Left lung (tissue), 10 donors: ENCODE data around the gene C2. TPM values are rescaled to one million over a fixed set of nuclear protein-coding genes. Genes with fewer than 3 reads are reported as not detected.

Experiments
- ATAC-seq: fragments of 200-7000 bp; cut with Tn5 transposase; one replicate; pipeline ENCODE4 v1.9.1; 2020; ENCODE audit warnings: moderate library complexity
- DNase-seq, 4 donors: peaks; one replicate each; pipeline ENCODE4 v3.0.0-alpha.2; 2013 to 2020
- H3K27ac ChIP-seq, 2 donors: fragments of 200-600 bp; sonication (generic) in 1 of 2; one replicate each; pipeline versions ENCODE4 v1.5.0 to v1.8.0; 2020 to 2021
- H3K27me3 ChIP-seq, 2 donors: fragments of 200-600 bp; sonication (generic) in 1 of 2; one replicate each; pipeline versions ENCODE4 v1.5.0 to v1.8.0; 2020 to 2021
- H3K36me3 ChIP-seq, 2 donors: fragments of 200-600 bp; sonication (generic) in 1 of 2; one replicate each; pipeline versions ENCODE4 v1.5.0 to v1.8.0; 2020 to 2021
- H3K4me1 ChIP-seq, 2 donors: fragments of 200-600 bp; one replicate each; pipeline ENCODE4 v1.8.0; 2021
- H3K4me3 ChIP-seq, 2 donors: fragments of 200-600 bp; sonication (generic) in 1 of 2; one replicate each; pipeline versions ENCODE4 v1.5.0 to v1.8.0; 2020 to 2021; ENCODE audit warnings: mild to moderate bottlenecking in 1 of 2
- H3K9me3 ChIP-seq, 2 donors: fragments of 200-600 bp; sonication (generic) in 1 of 2; one replicate each; pipeline versions ENCODE4 v1.5.0 to v1.8.0; 2020 to 2021
- intact Hi-C, 2 donors: fragments of 100-400 bp; cut with DNase I; formaldehyde crosslinking; loops; one replicate each; pipeline versions ENCODE4 v1.11.2 to v1.14.2; 2022
- polyA plus RNA-seq, 6 donors: library from polyadenylated mRNA; unstranded; fragments of 120-200 nt; gene quantifications; one replicate each; pipeline ENCODE4 v1.2.1, GENCODE V29; 2013; ENCODE audit not compliant: insufficient read length in 6 of 6
- total RNA-seq, 2 donors: library from RNA; stranded (reverse); fragmentation: NEBNext Ultra II Directional; extraction: Animal tissue kit (Norgen Biotek cat#: 25700); gene quantifications; one replicate each; pipeline ENCODE4 v1.2.1, GENCODE V29; 2021
- TF ChIP-seq, protein P1 (sequence below), 2 donors: fragments of 200-600 bp; sonication (generic) in 1 of 2; IDR thresholded peaks; one replicate each; pipeline versions ENCODE4 v1.5.0 to v1.8.0; 2021; ENCODE audit warnings: antibody characterized with exemption in 2 of 2
- donor health status: DM: no; HTN: yes; CAD: no.
- donor health status: DM: no; HTN: no; CAD: no.

Gene C2
- total and polyA plus RNA-seq, 8 donors = 3.3 to 192 (median 5.2) TPM

DNA sequence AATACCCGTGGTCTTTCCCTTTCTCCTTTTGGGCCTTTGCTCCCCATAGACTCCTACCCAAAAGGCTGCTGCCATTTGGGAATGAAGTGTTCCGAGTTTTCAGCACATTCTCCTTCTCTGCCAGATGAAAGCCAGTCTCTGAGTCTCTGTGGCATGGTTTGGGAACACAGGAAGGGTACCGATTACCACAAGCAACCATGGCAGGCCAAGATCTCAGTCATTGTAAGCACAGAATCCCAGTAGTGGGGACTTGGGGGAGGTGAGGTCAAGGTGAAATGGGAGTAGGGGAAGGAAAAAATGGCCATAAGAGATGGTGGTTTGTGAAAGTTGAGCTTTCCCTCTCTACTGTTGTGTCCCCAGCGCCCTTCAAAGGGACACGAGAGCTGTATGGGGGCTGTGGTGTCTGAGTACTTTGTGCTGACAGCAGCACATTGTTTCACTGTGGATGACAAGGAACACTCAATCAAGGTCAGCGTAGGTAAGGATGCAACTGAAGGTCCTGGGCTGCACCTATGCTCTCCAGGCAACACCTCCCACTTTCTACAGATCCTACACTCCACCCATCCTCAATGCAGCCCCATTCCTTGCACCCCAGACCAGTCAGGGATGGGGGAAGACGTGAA lies 22.5 kb downstream of the C2 start:
- DNase-seq (no peak), ATAC-seq (no peak)
- H3K4me1 ChIP-seq = peaks cover 10 to 18% of the 10 kb centered on the region in 2 donors
- no peak overlapping the region for H3K4me3 ChIP-seq
- H3K36me3 ChIP-seq = peaks cover 0 to 67% of the 10 kb centered on the region in 2 donors
- intact Hi-C loops = loop anchor here in 1 of 2 donors (10.0 kb wide), 1 partner anchor 275 kb away; no protein-coding TSS in a partner anchor
- H3K9me3 ChIP-seq = no peaks in the 10 kb centered on the region
- no peak overlapping the region for H3K27ac ChIP-seq
- TF ChIP-seq, protein P1, sequence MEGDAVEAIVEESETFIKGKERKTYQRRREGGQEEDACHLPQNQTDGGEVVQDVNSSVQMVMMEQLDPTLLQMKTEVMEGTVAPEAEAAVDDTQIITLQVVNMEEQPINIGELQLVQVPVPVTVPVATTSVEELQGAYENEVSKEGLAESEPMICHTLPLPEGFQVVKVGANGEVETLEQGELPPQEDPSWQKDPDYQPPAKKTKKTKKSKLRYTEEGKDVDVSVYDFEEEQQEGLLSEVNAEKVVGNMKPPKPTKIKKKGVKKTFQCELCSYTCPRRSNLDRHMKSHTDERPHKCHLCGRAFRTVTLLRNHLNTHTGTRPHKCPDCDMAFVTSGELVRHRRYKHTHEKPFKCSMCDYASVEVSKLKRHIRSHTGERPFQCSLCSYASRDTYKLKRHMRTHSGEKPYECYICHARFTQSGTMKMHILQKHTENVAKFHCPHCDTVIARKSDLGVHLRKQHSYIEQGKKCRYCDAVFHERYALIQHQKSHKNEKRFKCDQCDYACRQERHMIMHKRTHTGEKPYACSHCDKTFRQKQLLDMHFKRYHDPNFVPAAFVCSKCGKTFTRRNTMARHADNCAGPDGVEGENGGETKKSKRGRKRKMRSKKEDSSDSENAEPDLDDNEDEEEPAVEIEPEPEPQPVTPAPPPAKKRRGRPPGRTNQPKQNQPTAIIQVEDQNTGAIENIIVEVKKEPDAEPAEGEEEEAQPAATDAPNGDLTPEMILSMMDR (IDR thresholded peaks at IDR 0.05) = no peak
- no peaks in the 10 kb centered on the region for H3K27me3 ChIP-seq

DNA sequence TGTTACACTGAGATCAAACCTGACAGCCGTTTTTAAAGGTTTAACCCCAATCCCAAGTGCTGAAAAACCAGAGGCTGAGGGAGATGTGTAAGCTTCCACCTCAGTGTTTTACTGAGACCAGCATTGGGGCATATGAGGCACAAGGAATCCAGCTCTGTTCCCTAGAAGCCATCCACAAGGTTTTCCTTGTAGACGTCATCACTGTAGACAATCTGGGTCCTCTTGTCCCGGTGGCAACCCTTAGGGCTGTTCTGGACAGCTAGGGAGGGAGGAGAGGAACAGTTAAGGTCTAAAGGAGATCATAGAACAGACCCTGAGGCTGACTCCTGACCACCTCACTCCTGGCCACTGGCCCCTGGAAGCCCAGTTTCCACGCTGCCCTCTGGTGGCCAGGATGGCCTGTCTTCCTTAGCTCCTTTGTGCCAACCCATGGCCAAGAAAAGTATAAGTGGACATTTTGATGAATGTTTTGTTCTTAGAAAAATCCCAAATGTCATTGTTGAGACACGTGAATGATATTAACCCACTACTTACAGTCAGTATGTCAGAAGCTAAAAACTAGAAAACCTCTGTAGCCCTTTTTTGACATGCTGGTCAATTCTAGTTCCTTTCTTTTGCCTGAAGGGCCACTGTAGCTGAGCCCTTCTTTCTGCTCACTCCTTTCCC lies 24.8 kb downstream of the C2 start:
- no peak overlapping the region for H3K27ac ChIP-seq
- H3K4me3 ChIP-seq = no peak overlapping the region
- no peaks in the 10 kb centered on the region for H3K9me3 ChIP-seq
- TF ChIP-seq, protein P1 (IDR thresholded peaks at IDR 0.05) = peak; percentile 73 to 78
- peaks cover 0 to 84% of the 10 kb centered on the region in 2 donors for H3K36me3 ChIP-seq
- intact Hi-C loops = loop anchor here in 1 of 2 donors (10.0 kb wide), 1 partner anchor 277 kb away; no protein-coding TSS in a partner anchor
- H3K27me3 ChIP-seq = no peaks in the 10 kb centered on the region
- peaks cover 0 to 6% of the 10 kb centered on the region in 2 donors for H3K4me1 ChIP-seq
- ATAC-seq (peak; percentile 88), DNase-seq (peak; percentile 14 to 87 (median 52))

DNA sequence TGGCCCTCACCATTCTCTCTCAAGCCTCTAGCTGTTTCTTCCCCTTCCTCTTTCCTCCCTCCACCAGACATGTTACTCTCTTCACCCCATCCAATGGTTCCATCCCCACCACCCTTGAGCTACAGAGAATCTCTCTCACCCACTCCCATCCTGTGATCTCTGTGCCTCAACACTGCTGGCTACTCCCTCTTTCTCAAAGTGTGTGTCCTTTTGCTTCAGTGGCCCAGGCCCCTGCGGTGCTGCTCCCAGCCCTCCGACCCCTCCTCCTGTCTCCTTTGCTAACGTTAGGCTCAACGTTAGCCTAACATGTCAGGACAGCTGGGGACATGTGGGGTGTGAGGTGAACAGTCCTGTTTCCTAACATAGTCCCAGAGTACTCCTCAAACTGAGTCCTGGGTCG lies 25.4 kb downstream of the C2 start:
- Histone ChIP-seq H3K4me3 (no peak overlapping the region), H3K27me3 (no peaks in the 10 kb centered on the region), H3K27ac (no peak overlapping the region), H3K9me3 (no peaks in the 10 kb centered on the region), H3K36me3 (peaks cover 0 to 82% of the 10 kb centered on the region in 2 donors), H3K4me1 (peaks cover 3 to 12% of the 10 kb centered on the region in 2 donors)
- peak in 1 of 4 donors; percentile 25 for DNase-seq
- TF ChIP-seq, protein P1 (IDR thresholded peaks at IDR 0.05) = no peak
- intact Hi-C loops = loop anchor here in 1 of 2 donors (10.0 kb wide), 1 partner anchor 278 kb away; no protein-coding TSS in a partner anchor
- ATAC-seq = no peak

DNA sequence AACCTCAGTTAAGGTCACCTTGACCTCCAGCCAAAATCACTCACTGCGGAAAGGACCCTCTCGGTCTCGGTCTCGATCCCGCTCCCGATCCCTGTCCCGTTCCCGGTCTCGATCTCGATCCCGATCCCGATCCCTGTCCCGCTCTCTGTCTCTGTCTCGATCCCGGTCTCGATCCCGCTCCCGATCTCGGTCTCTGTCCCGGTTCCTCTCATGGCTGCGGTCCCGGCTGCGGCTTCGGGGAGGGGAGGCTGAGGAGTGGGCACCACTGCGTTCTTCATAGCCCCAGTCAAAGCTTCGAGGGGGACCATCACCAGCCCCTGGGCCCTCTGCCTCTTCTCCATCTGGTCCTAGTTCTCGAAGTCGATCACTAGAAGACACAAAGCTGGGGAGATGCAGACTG lies 27.0 kb downstream of the C2 start:
- TF ChIP-seq, protein P1 (IDR thresholded peaks at IDR 0.05) = no peak
- H3K4me3 ChIP-seq = no peak overlapping the region
- ATAC-seq (no peak), DNase-seq (peak in 1 of 4 donors; percentile 65)
- intact Hi-C loops = loop anchor here in 1 of 2 donors (10.0 kb wide), 1 partner anchor 280 kb away; no protein-coding TSS in a partner anchor
- H3K9me3 ChIP-seq = no peaks in the 10 kb centered on the region
- no peak overlapping the region for H3K27ac ChIP-seq
- peaks cover 0 to 74% of the 10 kb centered on the region in 2 donors for H3K36me3 ChIP-seq
- peaks cover 9 to 22% of the 10 kb centered on the region in 2 donors for H3K4me1 ChIP-seq
- no peaks in the 10 kb centered on the region for H3K27me3 ChIP-seq

DNA sequence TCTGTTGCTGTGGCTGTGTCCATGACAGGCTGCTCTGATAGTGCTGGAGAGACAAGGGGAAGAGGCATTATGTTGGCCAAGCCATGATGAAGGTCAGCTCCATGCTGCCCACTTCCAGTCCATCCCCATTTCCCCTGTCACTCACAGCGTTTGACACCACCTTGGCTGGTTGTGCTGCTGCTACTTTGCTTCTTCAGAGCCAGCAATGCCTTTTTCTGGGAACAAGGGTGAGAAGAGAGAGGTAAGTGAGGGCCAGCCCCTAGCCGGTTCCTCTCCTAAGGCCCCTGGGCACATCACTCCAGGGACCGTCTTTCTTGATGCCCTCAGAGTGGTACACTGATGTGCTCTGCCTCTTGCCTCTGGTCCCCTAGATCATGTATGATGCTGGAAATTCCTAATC lies 29.3 kb downstream of the C2 start:
- H3K4me3 ChIP-seq = no peak overlapping the region
- H3K4me1 ChIP-seq = peaks cover 13 to 32% of the 10 kb centered on the region in 2 donors
- no peaks in the 10 kb centered on the region for H3K9me3 ChIP-seq
- DNase-seq = peak in 1 of 4 donors; percentile 3
- H3K27ac ChIP-seq = no peak overlapping the region
- peaks cover 0 to 70% of the 10 kb centered on the region in 2 donors for H3K36me3 ChIP-seq
- no peak for ATAC-seq
- no peaks in the 10 kb centered on the region for H3K27me3 ChIP-seq
- TF ChIP-seq, protein P1 (IDR thresholded peaks at IDR 0.05) = no peak
- intact Hi-C loops = loop anchor here in 1 of 2 donors (10.0 kb wide), 1 partner anchor 282 kb away; no protein-coding TSS in a partner anchor
